AG04450 (cell line): Measurements from ENCODE around the gene KCNH6. TPM values are rescaled to one million over a fixed set of nuclear protein-coding genes. Genes with fewer than 3 reads are reported as not detected.

ENCODE experiments used
- CTCF ChIA-PET: fragments of 300-600, 350-600 bp; formaldehyde crosslinking; extraction: SDS; loops from one replicate; lab custom pipeline; 2022; ENCODE audit warnings: antibody characterized with exemption, inconsistent platforms; lab: Charles Lee
- POLR2A ChIA-PET: fragments of 350-600 bp; formaldehyde crosslinking; extraction: SDS; loops from one replicate; lab custom pipeline; 2021; ENCODE audit warnings: antibody characterized with exemption, inconsistent platforms; lab: Yijun Ruan, JAX
- DNase-seq: peaks from one replicate; pipeline ENCODE4 v3.0.0-alpha.2; 2011; ENCODE audit warnings: low read depth, low spot score
- H3K27ac ChIP-seq: one replicate; pipeline ENCODE4 v1.5.1; 2012; ENCODE audit warnings: low read depth, low read length, control low read depth
- H3K27me3 ChIP-seq: one replicate; pipeline ENCODE4 v1.6.0; 2012; ENCODE audit warnings: low read length; ENCODE audit not compliant: control insufficient read depth, insufficient read depth
- H3K4me3 ChIP-seq: 2 replicates; pipeline ENCODE4 v1.5.1; 2011; ENCODE audit warnings: mild to moderate bottlenecking, low read depth, low read length, control low read depth
- H3K9me3 ChIP-seq: 2 replicates; pipeline ENCODE4 v1.5.1; 2012; ENCODE audit warnings: low read length; ENCODE audit not compliant: control insufficient read depth, insufficient read depth
- polyA plus RNA-seq: library from polyadenylated mRNA; depleted of rRNA; stranded (reverse); fragments of >200 nt; gene quantifications from 2 replicates; pipeline ENCODE4 v1.2.3, GENCODE V29; 2011
- TF ChIP-seq, protein P1 (sequence below): IDR thresholded peaks from 2 replicates; pipeline ENCODE4 v1.5.1; 2011; ENCODE audit warnings: low read depth, low read length, control low read depth, inconsistent platforms

The KCNH6 gene
- polyA plus RNA-seq, 1 experiment = 0.04 TPM

DNA sequence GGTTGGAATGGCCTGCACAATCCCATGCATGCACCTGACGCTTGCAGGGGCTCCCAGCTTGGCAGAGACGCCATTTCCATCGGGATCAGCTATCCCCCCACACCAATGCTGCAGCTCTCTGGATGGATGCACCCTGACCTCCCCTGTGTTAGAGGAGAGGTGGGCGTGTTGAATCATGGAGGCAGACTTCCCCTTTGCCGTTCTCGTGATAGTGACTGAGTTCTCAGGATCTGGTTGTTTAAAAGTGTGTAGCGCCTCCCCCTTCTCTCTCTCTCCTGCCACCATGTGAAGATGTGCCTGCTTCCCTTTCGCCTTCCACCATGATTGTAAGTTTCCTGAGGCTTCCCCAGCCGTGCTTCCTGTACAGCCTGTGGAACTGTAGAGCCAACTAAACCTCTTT is 17.8 kb upstream of the KCNH6 start:
- H3K9me3 ChIP-seq = peaks cover 9% of the 10 kb centered on the region
- DNase-seq = no peak
- peaks cover 8% of the 10 kb centered on the region for H3K27me3 ChIP-seq
- no peak overlapping the region for H3K4me3 ChIP-seq
- POLR2A ChIA-PET = no interaction called here
- H3K27ac ChIP-seq = no peak overlapping the region
- CTCF ChIA-PET = no interaction called here
- TF ChIP-seq, protein P1, sequence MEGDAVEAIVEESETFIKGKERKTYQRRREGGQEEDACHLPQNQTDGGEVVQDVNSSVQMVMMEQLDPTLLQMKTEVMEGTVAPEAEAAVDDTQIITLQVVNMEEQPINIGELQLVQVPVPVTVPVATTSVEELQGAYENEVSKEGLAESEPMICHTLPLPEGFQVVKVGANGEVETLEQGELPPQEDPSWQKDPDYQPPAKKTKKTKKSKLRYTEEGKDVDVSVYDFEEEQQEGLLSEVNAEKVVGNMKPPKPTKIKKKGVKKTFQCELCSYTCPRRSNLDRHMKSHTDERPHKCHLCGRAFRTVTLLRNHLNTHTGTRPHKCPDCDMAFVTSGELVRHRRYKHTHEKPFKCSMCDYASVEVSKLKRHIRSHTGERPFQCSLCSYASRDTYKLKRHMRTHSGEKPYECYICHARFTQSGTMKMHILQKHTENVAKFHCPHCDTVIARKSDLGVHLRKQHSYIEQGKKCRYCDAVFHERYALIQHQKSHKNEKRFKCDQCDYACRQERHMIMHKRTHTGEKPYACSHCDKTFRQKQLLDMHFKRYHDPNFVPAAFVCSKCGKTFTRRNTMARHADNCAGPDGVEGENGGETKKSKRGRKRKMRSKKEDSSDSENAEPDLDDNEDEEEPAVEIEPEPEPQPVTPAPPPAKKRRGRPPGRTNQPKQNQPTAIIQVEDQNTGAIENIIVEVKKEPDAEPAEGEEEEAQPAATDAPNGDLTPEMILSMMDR = no peak

DNA sequence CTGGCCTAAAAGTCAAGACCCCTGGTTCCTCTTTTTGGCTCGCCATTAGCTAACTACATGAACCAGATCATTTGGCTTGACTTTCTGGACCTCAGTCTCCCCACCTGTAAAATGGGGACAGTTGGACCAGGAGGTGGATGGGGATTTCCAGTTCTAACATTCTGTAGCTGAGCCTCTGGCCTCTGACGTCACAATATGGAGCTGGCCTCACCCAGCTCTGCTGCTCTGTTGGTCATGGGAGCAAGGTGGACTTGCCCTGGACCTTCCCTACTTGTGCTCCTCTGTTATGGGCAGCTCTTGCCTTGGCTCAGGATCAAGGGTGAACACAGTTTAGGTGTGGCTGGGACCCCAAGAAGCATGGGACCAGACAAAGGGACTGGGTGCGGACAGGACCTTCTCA is 16.5 kb upstream of the KCNH6 start:
- ChIA-PET CTCF (no interaction called here), POLR2A (no interaction called here)
- peaks cover 9% of the 10 kb centered on the region for H3K9me3 ChIP-seq
- H3K27ac ChIP-seq = no peak overlapping the region
- peaks cover 8% of the 10 kb centered on the region for H3K27me3 ChIP-seq
- no peak for DNase-seq
- no peak overlapping the region for H3K4me3 ChIP-seq
- TF ChIP-seq, protein P1 = no peak

DNA sequence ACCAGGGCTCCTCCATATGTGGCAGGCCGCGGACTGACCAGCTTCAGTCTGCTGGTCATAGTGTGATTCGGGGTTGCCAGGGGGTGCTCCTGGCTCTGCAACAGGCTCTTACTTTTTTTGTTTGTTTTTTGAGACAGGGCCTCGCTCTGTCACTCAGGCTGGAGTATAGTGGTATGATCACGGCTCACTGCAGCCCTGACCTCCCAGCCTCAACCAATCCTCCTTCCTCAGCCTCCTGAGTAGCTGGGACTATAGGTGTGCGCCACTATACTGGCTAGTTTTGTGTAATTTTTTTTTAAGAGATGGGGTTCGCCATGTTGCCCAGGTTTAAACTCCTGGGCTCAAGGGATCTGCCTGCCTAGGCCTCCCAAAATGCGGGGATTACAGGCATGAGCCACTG is 11.8 kb upstream of the KCNH6 start:
- ChIA-PET POLR2A (no interaction called here), CTCF (no interaction called here)
- TF ChIP-seq, protein P1 = no peak
- H3K27ac ChIP-seq = no peak overlapping the region
- peaks cover 3% of the 10 kb centered on the region for H3K27me3 ChIP-seq
- H3K9me3 ChIP-seq = peaks cover 2% of the 10 kb centered on the region; the same call in 1 of the 2 replicates
- DNase-seq = no peak
- H3K4me3 ChIP-seq = no peak overlapping the region

DNA sequence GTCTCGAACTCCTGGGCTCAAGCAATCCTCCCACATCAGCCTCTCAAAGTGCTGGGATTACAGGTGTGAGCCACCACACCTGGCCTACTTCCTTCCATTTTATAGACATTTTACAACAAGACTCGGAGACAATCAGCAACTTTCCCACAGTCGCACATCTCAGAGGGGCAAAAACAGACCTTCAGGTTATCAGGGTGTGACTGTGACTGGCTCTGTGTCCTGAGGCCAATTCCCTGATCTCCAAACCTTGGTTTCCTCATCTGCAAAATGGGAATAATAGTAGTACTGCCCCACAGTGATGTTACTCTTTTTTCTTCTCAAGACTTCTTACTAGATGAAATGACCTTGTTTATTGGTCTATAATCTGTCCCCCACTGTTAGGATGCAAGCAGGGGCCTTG is 10.8 kb upstream of the KCNH6 start:
- POLR2A ChIA-PET = no interaction called here

DNA sequence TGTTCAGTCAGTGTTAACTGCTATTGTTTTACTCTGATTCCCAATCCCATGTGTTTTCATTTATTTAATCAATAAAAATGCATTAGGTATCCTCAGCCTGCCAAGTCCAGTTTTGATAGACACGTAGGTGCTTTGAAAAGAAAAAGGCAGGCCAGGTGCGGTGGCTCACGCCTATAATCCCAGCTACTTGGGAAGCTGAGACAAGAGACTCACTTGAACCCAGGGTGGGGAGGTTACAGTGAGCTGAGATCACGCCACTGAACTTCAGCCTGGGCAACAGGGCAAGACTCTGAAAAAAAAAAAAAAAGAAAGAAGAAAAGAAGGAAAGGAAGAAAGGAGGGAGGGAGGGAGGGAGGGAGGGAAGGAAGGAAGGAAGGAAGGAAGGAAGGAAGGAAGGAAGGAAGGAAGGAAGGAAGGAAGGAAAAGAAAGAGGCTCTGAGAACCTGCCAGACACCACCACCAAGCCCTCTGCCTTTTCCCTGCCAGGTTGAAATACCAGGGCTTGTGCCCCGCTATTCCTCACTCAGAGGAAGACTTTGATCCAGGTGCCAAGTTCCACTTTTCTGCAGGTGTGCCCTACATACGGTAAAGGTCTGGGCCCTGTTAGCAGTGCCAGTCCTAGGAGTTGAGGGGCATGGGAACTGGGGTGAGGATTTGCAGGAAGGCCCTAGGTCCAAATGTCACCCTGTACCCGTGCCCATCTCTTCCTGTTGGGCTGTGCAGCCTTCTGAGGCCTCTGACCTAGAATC is 10.1 kb upstream of the KCNH6 start:
- ChIA-PET POLR2A (no interaction called here), CTCF (no interaction called here)
- H3K27me3 ChIP-seq = no peaks in the 10 kb centered on the region
- no peak for DNase-seq
- TF ChIP-seq, protein P1 = no peak
- peaks cover 2% of the 10 kb centered on the region; the same call in 1 of the 2 replicates for H3K9me3 ChIP-seq
- no peak overlapping the region for H3K27ac ChIP-seq
- no peak overlapping the region for H3K4me3 ChIP-seq

More for the DNA sequence above, 10.8 kb upstream of the KCNH6 start:
- Histone ChIP-seq H3K27me3 (no peaks in the 10 kb centered on the region), H3K4me3 (no peak overlapping the region), H3K27ac (no peak overlapping the region), H3K9me3 (peaks cover 2% of the 10 kb centered on the region; the same call in 1 of the 2 replicates)
- no peak for DNase-seq
- CTCF ChIA-PET = no interaction called here
- TF ChIP-seq, protein P1 = no peak
